ENCODE data around the gene DIAPH3.
A peak's percentile ranks its signal among the peaks of the same experiment; 100 is the strongest.

DIAPH3 gene

GRCh38 chr13:59780058-59780457, 383.7 kb downstream of the DIAPH3 start:
- no peak for DNase-seq (ENCODE audit: low read depth, low spot score)

GRCh38 chr13:59776924-59777690, 386.6 kb downstream of the DIAPH3 start:
- no peak for DNase-seq (ENCODE audit: low read depth, low spot score)

- DNase-seq (ENCODE audit: low read depth, low spot score) = peak; percentile 60
Observed at GRCh38 chr13:59774491-59774971, 389.2 kb downstream of the DIAPH3 start.

GRCh38 chr13:59771272-59771671, 392.5 kb downstream of the DIAPH3 start:
- no peak for DNase-seq (ENCODE audit: low read depth, low spot score)

GRCh38 chr13:59770451-59770850, 393.3 kb downstream of the DIAPH3 start:
- no peak for DNase-seq (ENCODE audit: low read depth, low spot score)

- DNase-seq (ENCODE audit: low read depth, low spot score) = no peak
Observed at GRCh38 chr13:59766236-59766635, 397.5 kb downstream of the DIAPH3 start.

- DNase-seq (ENCODE audit: low read depth, low spot score) = no peak
Observed at GRCh38 chr13:59755632-59756290, 408.0 kb downstream of the DIAPH3 start.

GRCh38 chr13:59754411-59754810, 409.3 kb downstream of the DIAPH3 start:
- no peak for DNase-seq (ENCODE audit: low read depth, low spot score)

GRCh38 chr13:59750860-59751259, 412.9 kb downstream of the DIAPH3 start:
- DNase-seq (ENCODE audit: low read depth, low spot score) = peak; percentile 80

GRCh38 chr13:59748046-59748445, 415.7 kb downstream of the DIAPH3 start:
- no peak for DNase-seq (ENCODE audit: low read depth, low spot score)

- no peak for DNase-seq (ENCODE audit: low read depth, low spot score)
Observed at GRCh38 chr13:59747529-59747928, 416.2 kb downstream of the DIAPH3 start.

- no peak for DNase-seq (ENCODE audit: low read depth, low spot score)
Observed at GRCh38 chr13:59746291-59746962, 417.3 kb downstream of the DIAPH3 start.

- DNase-seq (ENCODE audit: low read depth, low spot score) = no peak
Observed at GRCh38 chr13:59745392-59745788, 418.3 kb downstream of the DIAPH3 start.

- DNase-seq (ENCODE audit: low read depth, low spot score) = no peak
Observed at GRCh38 chr13:59744747-59745391, 418.9 kb downstream of the DIAPH3 start.

- DNase-seq (ENCODE audit: low read depth, low spot score) = no peak
Observed at GRCh38 chr13:59743195-59743594, 420.5 kb downstream of the DIAPH3 start.

- no peak for DNase-seq (ENCODE audit: low read depth, low spot score)
Observed at GRCh38 chr13:59742467-59742866, 421.3 kb downstream of the DIAPH3 start.

GRCh38 chr13:59738921-59739320, 424.8 kb downstream of the DIAPH3 start:
- DNase-seq (ENCODE audit: low read depth, low spot score) = no peak

GRCh38 chr13:59734393-59734792, 429.3 kb downstream of the DIAPH3 start:
- no peak for DNase-seq (ENCODE audit: low read depth, low spot score)

GRCh38 chr13:59733744-59734143, 430.0 kb downstream of the DIAPH3 start:
- DNase-seq (ENCODE audit: low read depth, low spot score) = no peak

GRCh38 chr13:59730026-59730425, 433.7 kb downstream of the DIAPH3 start:
- no peak for DNase-seq (ENCODE audit: low read depth, low spot score)

GRCh38 chr13:59728896-59729545, 434.7 kb downstream of the DIAPH3 start:
- DNase-seq (ENCODE audit: low read depth, low spot score) = no peak
